GM10266 (cell line): ENCODE measurements around the gene GJB3.

Source experiments
- DNase-seq: peaks from one replicate; pipeline ENCODE4 v3.0.0; 2012; ENCODE audit errors: extremely low spot score
- TF ChIP-seq, protein P1 (sequence below): IDR thresholded peaks from 2 replicates; pipeline ENCODE4 v1.5.1; 2012; ENCODE audit warnings: mild to moderate bottlenecking, low read depth; ENCODE audit not compliant: control insufficient read depth, insufficient read depth; ENCODE audit errors: missing control alignments

GJB3 gene

DNA sequence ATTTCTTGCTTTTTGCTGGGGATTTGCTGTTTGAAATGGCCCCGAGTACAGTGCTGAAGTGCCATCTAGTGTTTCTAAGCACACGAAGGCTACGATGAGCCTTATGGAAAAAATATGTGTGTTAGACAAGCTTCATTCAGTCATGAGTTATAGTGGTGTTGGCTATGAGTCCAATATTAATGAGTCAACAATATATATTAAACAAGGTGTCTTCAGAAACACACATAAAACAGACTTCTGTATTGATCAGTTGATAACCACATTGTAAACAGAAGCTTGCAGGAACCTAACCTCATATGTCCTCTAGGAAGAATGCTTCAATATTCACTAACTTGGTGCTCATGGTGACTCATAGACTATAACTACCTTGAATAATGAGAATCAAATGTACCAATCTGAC lies 27.9 kb upstream of the GJB3 start:
- TF ChIP-seq, protein P1, sequence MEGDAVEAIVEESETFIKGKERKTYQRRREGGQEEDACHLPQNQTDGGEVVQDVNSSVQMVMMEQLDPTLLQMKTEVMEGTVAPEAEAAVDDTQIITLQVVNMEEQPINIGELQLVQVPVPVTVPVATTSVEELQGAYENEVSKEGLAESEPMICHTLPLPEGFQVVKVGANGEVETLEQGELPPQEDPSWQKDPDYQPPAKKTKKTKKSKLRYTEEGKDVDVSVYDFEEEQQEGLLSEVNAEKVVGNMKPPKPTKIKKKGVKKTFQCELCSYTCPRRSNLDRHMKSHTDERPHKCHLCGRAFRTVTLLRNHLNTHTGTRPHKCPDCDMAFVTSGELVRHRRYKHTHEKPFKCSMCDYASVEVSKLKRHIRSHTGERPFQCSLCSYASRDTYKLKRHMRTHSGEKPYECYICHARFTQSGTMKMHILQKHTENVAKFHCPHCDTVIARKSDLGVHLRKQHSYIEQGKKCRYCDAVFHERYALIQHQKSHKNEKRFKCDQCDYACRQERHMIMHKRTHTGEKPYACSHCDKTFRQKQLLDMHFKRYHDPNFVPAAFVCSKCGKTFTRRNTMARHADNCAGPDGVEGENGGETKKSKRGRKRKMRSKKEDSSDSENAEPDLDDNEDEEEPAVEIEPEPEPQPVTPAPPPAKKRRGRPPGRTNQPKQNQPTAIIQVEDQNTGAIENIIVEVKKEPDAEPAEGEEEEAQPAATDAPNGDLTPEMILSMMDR: no peak
- no peak for DNase-seq

- no peak for DNase-seq
- TF ChIP-seq, protein P1: no peak
Measured at GRCh38 chr1:34754964-34755637, 25.9 kb upstream of the GJB3 start, which contains the start of gene GJB5. Gene GJB5 (plus strand): TSS chr1:34755047. CDS start chr1:34757331, 2,284 bp downstream.

DNA sequence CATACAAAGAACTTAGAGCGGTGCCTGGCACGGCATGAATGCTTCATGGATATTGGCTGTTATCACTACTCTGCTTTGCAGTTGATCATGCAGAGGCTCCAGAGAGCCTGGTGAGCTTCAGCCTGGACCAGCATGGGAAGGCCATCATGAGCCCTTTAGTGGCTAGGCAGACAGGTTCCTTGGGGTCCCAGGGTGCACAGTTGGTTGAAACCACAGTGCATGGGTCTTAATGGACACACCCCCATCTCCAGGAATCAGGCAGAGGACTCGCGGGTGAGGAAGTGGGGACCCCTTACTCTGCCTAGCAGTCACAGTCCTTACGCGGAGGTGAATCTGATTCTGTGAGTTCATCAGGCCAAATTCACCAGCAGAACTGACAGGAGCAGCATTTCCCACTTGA lies 25.1 kb upstream of the GJB3 start:
- TF ChIP-seq, protein P1: no peak
- no peak for DNase-seq

GRCh38 chr1:34757386-34757785 lies 23.6 kb upstream of the GJB3 start:
- no peak for DNase-seq
- TF ChIP-seq, protein P1: no peak

- no peak for DNase-seq
- TF ChIP-seq, protein P1: no peak
Measured at GRCh38 chr1:34758751-34759150, 22.3 kb upstream of the GJB3 start.

DNA sequence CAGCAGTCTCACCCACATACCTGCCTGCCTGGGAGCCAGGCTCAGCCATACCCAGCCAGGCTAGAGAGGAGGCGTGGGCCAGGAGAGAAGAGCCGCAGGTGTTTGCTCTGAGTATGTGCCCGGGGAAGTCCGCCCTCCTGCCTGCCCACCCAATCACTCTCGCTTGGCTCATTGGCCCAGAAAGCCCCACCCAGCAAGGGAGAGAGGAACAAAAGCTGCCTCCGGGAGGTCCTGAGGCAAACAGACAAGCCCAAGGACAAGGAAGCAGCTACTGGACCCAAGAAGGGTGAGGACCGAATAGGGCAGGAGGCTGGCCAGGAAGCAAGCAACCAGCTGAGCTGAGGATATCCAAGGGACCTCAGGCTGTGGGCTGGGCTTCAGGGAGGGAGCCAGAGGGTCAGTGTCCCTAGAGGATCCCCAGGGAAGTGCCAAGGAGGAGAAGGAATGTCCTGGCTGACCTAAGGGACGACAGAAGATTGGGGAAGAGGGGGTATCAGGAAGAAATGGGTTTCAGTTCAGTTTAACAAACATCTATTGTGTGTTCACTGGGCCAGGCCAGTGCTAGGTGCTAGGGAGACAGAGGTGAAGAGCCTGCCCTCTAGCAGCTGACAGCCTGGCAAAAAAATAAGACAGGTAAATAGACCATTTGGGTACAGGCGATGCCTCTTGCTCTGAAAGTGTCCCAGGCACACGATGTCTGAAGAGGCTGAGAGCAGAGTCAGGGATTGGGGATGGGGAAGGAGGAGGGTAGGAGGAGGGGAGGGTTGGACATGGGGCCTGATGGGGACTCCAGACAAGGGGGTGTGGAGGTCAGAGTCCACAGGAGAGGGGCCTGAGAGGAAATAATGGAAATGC lies 21.3 kb upstream of the GJB3 start, which contains the start of gene GJB4:
Gene GJB4, plus strand, starts transcription at position 238 of the 855 bp plus-strand sequence. CDS start 1,515 bp downstream, outside the sequence.
- TF ChIP-seq, protein P1: no peak
- DNase-seq: no peak

GRCh38 chr1:34761176-34761761 lies 19.7 kb upstream of the GJB3 start:
- DNase-seq: no peak
- TF ChIP-seq, protein P1: no peak
